Thyroid gland (tissue), 4 donors: Measurements from ENCODE around the gene SLC16A5. TPM values are rescaled to one million over a fixed set of nuclear protein-coding genes. Genes with fewer than 3 reads are reported as not detected.

Source experiments
- DNase-seq, 2 donors: peaks; one replicate each; pipeline ENCODE4 v3.0.0-alpha.2; 2019
- H3K27ac ChIP-seq, 3 donors: fragments of 200-600 bp; sonication (generic); 1 replicate in 2 of 3; 2 replicates in 1 of 3; pipeline ENCODE4 v1.5.1; 2016 to 2019; ENCODE audit warnings: mild to moderate bottlenecking in 1 of 3, moderate library complexity in 1 of 3
- H3K27me3 ChIP-seq: fragments of 200-600 bp; sonication (generic); one replicate; pipeline ENCODE4 v1.5.1; 2019
- H3K36me3 ChIP-seq, 2 donors: fragments of 200-600 bp; sonication (generic); one replicate each; pipeline ENCODE4 v1.5.1; 2016 to 2019
- H3K4me1 ChIP-seq, 2 donors: fragments of 200-600 bp; sonication (generic); one replicate each; pipeline ENCODE4 v1.5.1; 2017 to 2019
- H3K4me3 ChIP-seq, 3 donors: fragments of 200-600 bp; sonication (generic); replicated peaks in 1 of 3; 1 replicate in 2 of 3; 2 replicates in 1 of 3; pipeline ENCODE4 v1.5.1; 2016; ENCODE audit warnings: mild to moderate bottlenecking in 1 of 3
- H3K9me3 ChIP-seq: fragments of 200-600 bp; sonication (generic); one replicate; pipeline ENCODE4 v1.5.1; 2017
- CTCF ChIP-seq, 6 experiments: fragments of 200-600 bp in 3 of 6; fragments of 450-650 bp in 3 of 6; sonication (generic) in 3 of 6; IDR thresholded peaks; one replicate each; pipeline ENCODE4 v1.5.1; 2016 to 2019; ENCODE audit warnings: antibody characterized with exemption in 6 of 6, mild to moderate bottlenecking in 2 of 6, inconsistent platforms in 1 of 6, moderate library complexity in 1 of 6
- POLR2A ChIP-seq, 2 donors: fragments of 450-650 bp; IDR thresholded peaks; one replicate each; pipeline ENCODE4 v1.6.1; 2017; ENCODE audit warnings: antibody characterized with exemption in 2 of 2, mild to moderate bottlenecking in 2 of 2, moderate library complexity in 1 of 2
- WGBS, 2 donors: methylation state at CpG; one replicate each; pipeline ENCODE4 v1.1.5; 2017; 5-methylcytosine and 5-hydroxymethylcytosine counted together
- intact Hi-C: fragments of 100-400 bp; cut with DNase I; formaldehyde crosslinking; loops from one replicate; pipeline ENCODE4 v1.15.1; 2023
- total RNA-seq, 4 donors: library from RNA; depleted of rRNA; stranded (reverse); fragments of >200 nt; gene quantifications; one replicate each; pipeline ENCODE4 v1.2.3, GENCODE V29; 2016

SLC16A5 gene
- total RNA-seq, 4 donors from 2014 or later: 24.1 to 40.3 (median 27.6) TPM

- WGBS, 2 donors: 45 to 58% methylated on average over 11 to 12 of the region's 12 CpGs
- H3K27me3 ChIP-seq: no peaks in the 10 kb centered on the region
- no peaks in the 10 kb centered on the region for H3K36me3 ChIP-seq
- peak overlapping the region in 1 of 3 donors; percentile 52 for H3K4me3 ChIP-seq
- DNase-seq: no peak
- H3K4me1 ChIP-seq: peaks cover 41 to 68% of the 10 kb centered on the region in 2 donors
- no peaks in the 10 kb centered on the region for H3K9me3 ChIP-seq
- intact Hi-C loops: no loop called here
- TF ChIP-seq CTCF (IDR thresholded peaks at IDR 0.05) (no peak), POLR2A (IDR thresholded peaks at IDR 0.05) (no peak)
- H3K27ac ChIP-seq: peak overlapping the region; percentile 69 to 88 (median 84)
Observed at GRCh38 chr17:75087182-75087557, 584 bp upstream of the SLC16A5 start.

- no peaks in the 10 kb centered on the region for H3K27me3 ChIP-seq
- peak overlapping the region in 2 of 3 donors; percentile 52 to 56 for H3K4me3 ChIP-seq
- intact Hi-C loops: no loop called here
- 75 to 80% methylated on average over 10 of the region's 11 CpGs for WGBS, 2 donors
- TF ChIP-seq POLR2A (IDR thresholded peaks at IDR 0.05) (no peak), CTCF (IDR thresholded peaks at IDR 0.05) (no peak)
- H3K36me3 ChIP-seq: no peaks in the 10 kb centered on the region
- peak overlapping the region; percentile 69 to 88 (median 84) for H3K27ac ChIP-seq
- no peaks in the 10 kb centered on the region for H3K9me3 ChIP-seq
- DNase-seq: peak in 1 of 2 donors; percentile 23
- peaks cover 50 to 81% of the 10 kb centered on the region in 2 donors for H3K4me1 ChIP-seq
Observed at GRCh38 chr17:75088465-75089417, 987 bp downstream of the SLC16A5 start.

GRCh38 chr17:75090871-75091854, 3.4 kb downstream of the SLC16A5 start:
- Histone ChIP-seq H3K27me3 (no peaks in the 10 kb centered on the region), H3K4me1 (peaks cover 66 to 92% of the 10 kb centered on the region in 2 donors), H3K27ac (peak overlapping the region; percentile 37 to 64 (median 61)), H3K4me3 (no peak overlapping the region), H3K36me3 (no peaks in the 10 kb centered on the region), H3K9me3 (no peaks in the 10 kb centered on the region)
- peak in 1 of 2 donors; percentile 26 for DNase-seq
- intact Hi-C loops: no loop called here
- 57 to 58% methylated on average over 18 to 19 of the region's 19 CpGs for WGBS, 2 donors
- no peak for TF ChIP-seq CTCF (IDR thresholded peaks at IDR 0.05)
- no peak for TF ChIP-seq POLR2A (IDR thresholded peaks at IDR 0.05)

- 82 to 90% methylated on average over 10 of the region's 10 CpGs for WGBS, 2 donors
Observed at GRCh38 chr17:75091855-75092327, 4.1 kb downstream of the SLC16A5 start.

More at GRCh38 chr17:75091855-75092327, 4.1 kb downstream of the SLC16A5 start:
- TF ChIP-seq POLR2A (IDR thresholded peaks at IDR 0.05): no peak
- TF ChIP-seq CTCF (IDR thresholded peaks at IDR 0.05): no peak
- Histone ChIP-seq H3K4me1 (peaks cover 68 to 92% of the 10 kb centered on the region in 2 donors), H3K36me3 (no peaks in the 10 kb centered on the region), H3K9me3 (no peaks in the 10 kb centered on the region), H3K4me3 (no peak overlapping the region), H3K27ac (peak overlapping the region in 2 of 3 donors; percentile 61 to 64), H3K27me3 (no peaks in the 10 kb centered on the region)
- intact Hi-C loops: no loop called here
- DNase-seq: no peak
